ENCODE data around the gene DYNLT3.

DYNLT3 gene

DNA sequence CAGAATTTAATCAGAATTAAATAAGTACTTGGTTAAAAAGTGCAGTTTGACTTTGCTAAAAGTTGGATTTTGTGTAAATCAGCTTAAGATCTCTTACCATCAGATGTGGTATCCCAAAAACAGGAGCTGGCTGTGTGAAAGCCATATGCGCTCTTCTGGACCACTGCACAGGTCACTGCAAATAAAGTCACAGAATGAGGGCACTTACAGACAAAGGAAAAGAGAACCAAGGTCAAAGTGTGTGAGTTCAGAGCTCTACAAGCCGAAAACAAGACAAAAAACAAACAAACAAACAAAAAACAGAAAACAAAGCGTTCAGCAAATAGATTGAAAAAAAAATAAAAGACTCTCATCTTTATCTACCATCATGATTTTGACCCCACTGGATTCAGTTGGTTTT is 6.4 kb downstream of the DYNLT3 start:
- DNase-seq: no peak

DNA sequence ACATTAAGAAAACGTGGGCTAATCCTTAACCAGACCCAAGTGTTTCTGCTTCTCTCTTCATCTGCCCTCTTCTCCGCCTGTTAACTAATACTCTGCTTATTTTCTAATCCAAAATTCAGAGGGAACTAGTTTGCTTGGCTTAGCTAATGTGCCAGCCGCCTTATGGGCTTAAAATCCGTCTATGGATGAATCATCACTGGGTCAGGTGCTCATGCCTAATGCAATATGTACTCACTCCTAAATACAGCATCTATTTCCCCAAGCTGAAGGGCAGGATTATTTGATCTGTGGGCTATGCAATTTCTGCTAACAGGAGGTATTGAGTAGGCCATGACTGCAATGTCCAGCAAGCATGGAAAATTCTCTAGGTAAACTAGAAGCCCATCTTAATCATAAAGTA is 12.4 kb downstream of the DYNLT3 start:
- no peak for DNase-seq

- DNase-seq: no peak
These were observed 17.0 kb downstream of the DYNLT3 start for GRCh38 chrX:37830371-37830770.

DNA sequence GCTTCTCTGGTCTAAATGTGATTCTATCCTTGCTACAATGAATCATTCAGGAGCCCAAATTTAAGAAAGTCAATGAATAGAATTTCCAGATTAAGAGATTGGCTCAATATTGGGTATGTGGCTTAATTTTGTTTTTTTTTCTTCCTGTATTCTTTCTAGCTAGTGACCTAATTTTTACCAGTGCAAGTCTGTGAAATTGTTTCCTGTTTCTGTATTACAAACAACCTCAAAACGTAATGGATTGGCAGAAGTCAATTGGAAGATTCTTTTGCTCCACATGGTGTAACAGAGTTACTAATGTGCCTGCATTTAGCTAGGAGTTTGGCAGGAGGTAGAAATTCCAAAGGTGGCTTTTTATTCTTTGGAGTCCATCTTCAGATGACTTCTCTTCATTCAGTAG is 17.6 kb downstream of the DYNLT3 start:
- no peak for DNase-seq

DNA sequence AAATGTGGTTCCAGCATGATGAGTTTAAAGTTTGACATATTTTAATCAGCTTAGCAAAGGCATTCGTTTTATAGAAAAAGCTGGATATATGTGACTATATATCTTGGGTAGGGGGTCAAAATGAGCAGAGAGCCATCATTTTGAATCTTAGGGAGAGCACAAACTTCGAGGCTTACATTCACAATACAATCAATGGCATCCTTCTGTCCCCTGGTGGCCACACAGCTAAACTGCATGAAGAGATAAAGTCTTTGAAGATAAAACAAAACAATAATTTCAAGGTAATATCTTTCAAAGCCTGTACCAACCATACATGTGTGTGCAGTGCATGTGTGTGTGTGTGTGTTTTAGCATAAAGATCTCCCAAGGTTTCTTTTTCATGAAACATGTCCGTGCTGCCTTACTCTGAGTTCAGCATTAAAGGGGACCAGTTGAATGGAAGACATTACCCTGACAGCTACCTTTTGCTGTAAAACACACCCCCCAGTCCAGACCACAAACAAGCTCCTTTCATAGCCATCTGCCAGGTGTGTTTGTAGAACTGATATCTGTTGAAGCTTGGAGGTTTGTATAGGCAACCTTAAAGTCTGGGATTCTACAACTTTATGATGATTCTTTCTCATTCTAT is 22.0 kb downstream of the DYNLT3 start:
- DNase-seq: no peak

DNA sequence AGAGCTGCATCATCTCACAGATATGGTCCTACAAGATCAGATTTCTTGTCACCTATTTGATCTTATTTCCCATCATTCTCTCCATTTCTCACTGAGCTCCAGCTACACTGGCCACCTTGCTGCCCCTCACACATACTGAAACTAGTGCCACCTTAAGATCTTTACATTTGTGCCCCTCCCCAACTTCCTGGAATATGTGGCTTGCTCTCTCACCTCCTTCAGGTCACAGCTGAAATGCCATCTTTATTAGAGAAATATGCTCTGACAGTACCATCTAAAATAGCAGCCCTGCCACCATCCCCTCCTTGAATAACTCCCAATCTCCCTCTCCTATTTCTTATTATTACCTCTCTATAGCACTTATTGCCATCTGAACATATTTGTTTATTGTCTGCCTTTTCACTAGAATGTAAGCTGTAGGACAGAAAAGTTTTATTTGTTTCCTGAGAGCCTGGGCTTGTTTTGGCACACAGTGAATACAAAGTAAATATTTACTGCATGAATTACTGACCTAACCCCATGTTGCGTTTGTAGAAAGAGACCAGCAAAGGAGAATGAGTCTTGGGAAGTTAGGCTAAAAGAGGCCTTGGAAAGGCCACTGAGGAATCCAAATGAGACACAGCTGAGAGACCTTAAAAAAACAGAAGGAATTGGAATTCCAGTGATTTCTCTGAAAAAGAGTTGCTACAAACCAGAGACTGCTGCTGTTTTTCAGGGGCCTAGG is 22.7 kb downstream of the DYNLT3 start:
- DNase-seq: no peak

- no peak for DNase-seq
These were observed 26.7 kb downstream of the DYNLT3 start for GRCh38 chrX:37820646-37821045.

DNA sequence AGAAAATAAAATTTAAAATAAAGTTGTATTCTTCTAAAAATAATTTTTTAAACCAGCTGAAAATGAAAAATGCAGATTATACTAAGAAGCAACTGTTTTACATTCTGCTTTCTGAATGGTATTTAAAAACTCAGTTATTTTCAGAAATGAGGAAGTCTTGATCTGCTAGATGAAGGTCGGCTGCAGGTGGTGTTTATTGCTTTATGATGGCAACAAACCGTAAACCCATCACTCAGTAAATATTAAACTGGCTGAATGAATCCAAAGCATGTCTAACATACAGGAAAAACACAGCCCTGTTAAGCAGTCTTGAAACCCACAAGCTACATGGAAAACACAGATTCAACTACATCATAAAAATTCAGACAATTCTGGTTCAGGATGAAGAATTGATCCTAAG is 29.3 kb downstream of the DYNLT3 start:
- DNase-seq: no peak

GRCh38 chrX:37817579-37817978 is 29.8 kb downstream of the DYNLT3 start:
- no peak for DNase-seq

DNA sequence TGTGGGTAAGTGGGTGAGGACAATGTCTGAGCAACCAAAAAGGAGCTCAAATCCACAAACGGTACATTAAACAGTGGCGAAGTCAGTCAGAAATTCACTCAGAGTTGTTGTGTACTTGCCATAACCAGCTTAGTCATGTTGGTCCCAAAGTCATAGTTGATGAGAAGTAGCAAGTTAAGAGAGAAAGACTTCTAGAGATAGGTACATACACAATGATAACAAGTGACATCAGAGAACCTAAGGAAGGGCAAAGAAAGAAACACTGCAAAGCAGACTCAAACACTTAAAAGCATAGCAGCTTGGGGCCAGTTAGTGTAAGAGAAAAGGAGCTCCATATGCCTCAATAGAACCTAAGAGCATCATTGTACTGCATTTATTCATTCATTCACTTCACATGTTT is 30.2 kb downstream of the DYNLT3 start:
- no peak for DNase-seq

DNA sequence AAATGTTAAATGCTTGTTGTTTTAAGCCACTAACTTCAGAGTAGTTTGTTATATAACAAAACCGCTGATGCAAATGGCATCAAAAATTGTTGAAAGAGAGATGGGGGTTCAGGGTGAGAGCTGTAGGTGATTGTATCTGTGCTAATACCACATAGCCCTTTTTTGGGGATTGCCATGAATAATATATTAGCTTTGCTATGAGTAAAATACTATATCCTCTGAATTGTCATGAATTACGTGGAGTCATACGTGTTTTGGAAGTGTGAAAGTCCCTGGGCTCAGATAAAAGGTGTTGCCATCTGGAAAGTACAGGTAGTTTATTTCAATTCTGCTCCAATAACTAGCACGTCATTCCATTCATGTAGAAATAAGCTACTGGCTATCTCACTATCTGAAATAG is 30.6 kb downstream of the DYNLT3 start:
- DNase-seq: no peak

DNA sequence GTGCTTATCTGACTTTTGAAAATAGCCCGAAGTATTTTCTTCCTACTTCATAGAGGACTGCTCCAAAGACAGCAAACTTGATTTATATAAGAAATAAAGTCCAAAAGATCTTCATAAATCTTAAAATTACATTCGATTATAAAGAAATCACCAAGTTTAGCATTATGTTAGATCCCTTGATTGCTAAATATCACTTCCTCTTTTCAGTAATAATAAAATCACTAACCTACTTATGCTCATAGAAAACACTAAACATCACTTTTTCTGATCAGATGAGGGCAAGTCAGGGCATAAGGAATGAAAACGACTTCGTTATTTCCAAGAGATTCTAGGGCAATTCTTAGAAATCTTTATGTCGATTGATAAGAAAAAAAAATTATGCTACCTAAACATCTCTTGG is 32.0 kb downstream of the DYNLT3 start:
- no peak for DNase-seq

- DNase-seq: no peak
These were observed 33.8 kb downstream of the DYNLT3 start for GRCh38 chrX:37813570-37813969.

DNA sequence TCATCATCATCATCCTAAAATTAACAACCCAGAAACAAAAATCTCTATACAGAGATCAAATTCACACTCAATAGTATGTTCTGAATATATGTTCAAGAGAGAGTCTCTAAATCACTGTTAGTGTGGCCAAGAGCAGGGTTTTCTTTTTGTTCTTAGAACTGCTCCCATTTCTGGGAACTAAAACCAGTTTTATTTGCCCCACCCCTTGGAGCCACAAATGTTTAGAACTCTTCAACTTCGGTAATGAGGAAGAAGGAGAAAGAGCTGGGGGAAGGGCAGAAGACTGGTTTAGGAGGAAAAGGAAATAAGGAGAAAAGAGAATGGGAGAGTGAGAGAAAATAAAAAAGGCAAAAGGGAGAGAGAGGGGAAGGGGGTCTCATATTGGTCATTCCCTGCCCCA is 35.3 kb downstream of the DYNLT3 start:
- DNase-seq: no peak

DNA sequence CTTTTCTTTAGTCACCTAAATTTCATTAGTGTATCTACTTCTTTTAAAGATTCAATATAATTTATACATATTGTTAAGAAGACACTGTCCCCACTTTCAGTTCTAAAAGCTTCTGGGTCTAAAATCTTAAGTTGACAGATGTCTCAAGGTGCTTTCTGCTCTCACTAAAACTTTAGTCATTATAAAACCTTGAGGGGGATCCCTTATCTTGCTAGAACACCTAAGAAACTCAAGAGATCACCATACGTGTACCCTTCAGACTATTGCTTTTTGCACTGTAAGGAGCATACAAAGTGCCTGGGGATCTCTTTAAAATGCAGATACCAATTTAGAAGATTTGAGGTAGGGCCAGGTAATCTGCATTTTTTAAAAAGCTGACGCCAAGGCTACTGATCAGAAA is 37.4 kb downstream of the DYNLT3 start:
- DNase-seq: no peak

GRCh38 chrX:37803057-37803456 is 44.3 kb downstream of the DYNLT3 start:
- DNase-seq: no peak

DNA sequence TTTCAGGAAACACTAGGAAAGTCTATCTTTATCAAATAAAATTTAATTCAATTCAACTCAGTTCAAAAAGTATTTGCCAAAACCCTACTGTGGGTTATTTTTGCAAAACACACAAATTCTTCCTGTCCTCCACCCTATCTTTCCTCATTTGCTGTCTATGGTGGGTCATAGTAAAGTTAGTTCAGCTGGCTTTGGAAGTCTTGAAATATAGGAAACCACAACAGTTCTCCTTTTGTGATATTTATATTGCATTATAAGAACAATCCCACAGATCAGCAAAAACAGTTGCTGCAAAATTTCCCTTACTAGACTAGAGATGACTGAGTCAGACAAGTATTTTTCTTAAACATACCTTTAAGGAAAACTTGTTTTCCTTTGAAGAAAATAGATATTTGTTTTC is 45.3 kb downstream of the DYNLT3 start:
- DNase-seq: no peak

GRCh38 chrX:37800717-37801116 is 46.7 kb downstream of the DYNLT3 start:
- no peak for DNase-seq

- no peak for DNase-seq
These were observed 47.4 kb downstream of the DYNLT3 start for GRCh38 chrX:37799936-37800335.

DNA sequence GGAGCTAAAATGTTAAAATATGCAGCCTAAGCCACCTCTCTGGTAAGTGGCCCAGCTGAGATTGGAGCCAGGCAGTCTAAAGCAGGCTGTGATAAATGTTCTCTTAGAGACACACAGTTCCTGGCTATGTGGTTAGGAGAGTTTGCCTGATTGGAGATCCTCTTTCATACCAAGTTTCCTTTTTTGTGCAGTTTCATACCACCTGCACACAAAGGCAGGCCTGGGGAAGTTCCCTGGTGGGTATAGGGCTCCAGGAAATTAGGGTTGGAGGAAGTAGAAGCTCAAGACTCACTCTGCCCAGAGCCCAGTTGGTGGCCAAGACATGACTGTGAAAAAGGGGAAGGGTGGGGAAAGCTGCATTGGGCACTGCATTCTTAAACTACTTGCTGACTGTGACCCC is 50.6 kb downstream of the DYNLT3 start:
- DNase-seq: no peak

DNA sequence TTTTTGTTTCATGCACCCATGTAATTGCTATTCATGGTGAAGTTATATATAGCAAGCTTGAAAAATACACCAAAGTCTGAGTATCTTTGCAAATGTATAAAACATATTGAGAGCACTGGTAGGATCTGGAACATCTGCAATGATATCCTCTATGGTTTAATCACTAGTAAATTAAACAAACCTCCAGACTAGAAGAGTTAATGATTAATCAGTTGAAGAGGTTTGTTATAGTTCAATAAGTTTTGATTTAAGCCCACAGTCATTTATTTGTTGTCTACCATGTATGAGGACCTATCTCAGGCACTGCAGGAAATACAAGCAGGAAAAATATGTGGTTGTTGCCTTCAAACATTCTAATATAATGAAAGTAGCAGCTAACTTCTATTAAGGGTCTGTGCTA is 51.1 kb downstream of the DYNLT3 start:
- no peak for DNase-seq
